HG03066 (cell line): ENCODE data around the gene TBC1D10A.
"Not testable (repeated sequence)": the region's sequence is repeated elsewhere in the genome, so short reads cannot be mapped to it uniquely, and the experiment has no call there.

Experiments used
- ATAC-seq: cut with Tn5 transposase; IDR thresholded peaks from one replicate; pipeline ENCODE4 v1.9.1; 2021; ENCODE audit warnings: low read depth; ENCODE audit not compliant: unreplicated experiment

Gene TBC1D10A

GRCh38 chr22:30348404-30348803, 21.7 kb upstream of the TBC1D10A start:
- no peak for ATAC-seq

DNA sequence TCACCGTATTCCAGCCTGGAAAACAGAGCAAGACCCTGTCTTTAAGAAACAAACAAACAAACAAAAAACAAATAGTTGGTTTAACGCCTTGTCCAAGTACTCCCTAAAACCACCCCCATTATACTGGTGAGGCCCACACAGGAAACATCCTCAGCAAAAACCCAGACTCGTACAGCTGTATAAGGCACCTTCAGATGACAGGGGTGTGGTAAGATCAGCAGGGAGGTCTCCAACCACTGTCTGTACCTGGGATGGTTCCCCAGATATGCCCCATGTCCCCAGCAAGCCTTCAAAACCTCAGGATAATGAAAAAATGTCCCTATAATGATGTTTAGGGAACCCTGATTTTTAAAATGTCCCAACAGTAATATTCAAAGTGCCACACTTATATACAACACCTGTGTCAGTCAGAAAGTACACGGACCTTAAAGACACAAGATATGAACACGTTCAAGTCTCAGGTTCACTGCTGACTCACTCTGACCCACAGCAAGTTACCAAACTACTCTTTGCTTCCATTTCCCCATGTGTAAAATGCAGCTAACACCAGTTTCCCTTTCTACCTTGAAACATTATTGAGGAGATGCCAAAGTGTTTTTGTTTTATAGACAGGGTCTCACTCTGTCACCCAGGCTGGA, 20.6 kb upstream of the TBC1D10A start:
- ATAC-seq: no peak

GRCh38 chr22:30344447-30345200, 17.9 kb upstream of the TBC1D10A start:
- no peak for ATAC-seq

DNA sequence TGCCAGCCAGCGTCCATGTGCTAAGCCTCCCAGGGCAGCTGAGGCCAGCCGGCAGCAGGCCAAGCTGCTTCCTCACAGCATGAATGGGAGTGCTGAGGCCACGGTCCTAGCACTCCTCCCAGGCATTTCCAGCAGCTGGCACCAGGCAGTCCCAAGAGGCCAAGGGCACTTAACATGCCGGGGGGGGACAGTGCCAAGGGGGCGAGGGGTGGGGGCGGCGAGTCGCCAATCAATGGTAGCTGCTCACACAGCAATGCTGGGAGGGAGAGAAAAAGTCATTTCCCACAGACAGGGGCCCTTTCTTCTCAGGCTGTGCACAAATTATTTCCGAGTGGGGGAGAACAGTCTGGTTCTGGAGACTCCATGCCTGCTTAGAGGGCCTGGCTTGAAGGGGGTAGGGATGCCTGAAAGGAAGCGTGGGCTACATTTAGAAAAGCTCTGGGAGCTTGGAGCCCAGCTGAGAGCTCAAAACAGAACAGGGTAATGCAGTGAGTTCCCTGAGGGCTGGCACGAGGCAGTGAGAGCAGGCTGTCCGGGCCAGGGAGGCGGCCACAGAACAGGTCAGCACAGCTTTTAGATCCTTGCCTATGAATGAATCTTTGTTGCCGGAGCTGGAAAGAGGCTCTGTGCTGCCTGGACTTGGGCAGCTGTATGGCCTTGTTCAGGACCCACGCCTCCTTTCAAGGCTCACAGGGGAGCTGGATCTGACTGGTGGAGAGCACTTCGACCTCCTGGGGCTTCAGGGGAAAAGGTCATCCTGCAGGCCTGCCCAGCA, 14.4 kb upstream of the TBC1D10A start:
- no peak for ATAC-seq

DNA sequence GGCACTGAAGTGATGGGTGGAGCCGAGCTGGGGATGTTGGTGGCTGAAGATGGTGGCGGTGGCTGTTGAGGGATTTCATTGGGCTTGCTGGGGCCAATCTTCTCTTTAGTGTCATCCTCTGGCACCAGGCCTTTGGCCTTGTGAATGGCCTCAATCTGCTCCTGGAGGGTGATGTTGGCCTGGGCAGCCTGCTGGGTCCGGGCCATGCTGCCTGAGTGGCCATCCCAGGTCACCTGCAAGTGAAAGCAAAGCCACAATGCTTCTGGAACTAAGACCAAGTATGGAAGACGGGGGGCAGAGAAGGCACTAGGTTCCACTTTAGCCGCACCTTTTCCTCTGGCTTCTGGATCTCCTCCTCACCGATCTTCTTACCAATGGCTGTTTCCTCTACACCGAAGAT, 12.1 kb upstream of the TBC1D10A start:
- ATAC-seq: no peak

DNA sequence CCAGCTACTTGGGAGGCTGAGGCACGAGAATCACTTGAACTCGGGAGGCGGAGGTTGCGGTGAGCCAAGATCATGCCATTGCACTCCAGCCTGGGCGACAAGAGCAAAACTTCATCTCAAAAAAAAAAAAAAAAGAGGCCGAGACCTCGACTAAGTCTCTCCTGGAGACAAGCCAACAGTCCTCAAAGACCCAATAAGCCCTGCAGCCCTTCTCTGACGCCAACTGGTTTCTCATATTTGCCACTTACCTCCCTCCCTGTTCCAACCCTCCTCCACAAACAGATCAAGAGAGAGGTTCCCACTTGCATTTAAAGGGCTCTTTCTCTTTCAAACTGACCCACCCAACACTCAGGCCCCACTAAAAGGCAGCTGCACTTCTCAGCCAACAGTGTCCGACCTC, 11.6 kb upstream of the TBC1D10A start:
- not testable (repeated sequence) for ATAC-seq

GRCh38 chr22:30337461-30337778, 10.7 kb upstream of the TBC1D10A start:
- no peak for ATAC-seq

DNA sequence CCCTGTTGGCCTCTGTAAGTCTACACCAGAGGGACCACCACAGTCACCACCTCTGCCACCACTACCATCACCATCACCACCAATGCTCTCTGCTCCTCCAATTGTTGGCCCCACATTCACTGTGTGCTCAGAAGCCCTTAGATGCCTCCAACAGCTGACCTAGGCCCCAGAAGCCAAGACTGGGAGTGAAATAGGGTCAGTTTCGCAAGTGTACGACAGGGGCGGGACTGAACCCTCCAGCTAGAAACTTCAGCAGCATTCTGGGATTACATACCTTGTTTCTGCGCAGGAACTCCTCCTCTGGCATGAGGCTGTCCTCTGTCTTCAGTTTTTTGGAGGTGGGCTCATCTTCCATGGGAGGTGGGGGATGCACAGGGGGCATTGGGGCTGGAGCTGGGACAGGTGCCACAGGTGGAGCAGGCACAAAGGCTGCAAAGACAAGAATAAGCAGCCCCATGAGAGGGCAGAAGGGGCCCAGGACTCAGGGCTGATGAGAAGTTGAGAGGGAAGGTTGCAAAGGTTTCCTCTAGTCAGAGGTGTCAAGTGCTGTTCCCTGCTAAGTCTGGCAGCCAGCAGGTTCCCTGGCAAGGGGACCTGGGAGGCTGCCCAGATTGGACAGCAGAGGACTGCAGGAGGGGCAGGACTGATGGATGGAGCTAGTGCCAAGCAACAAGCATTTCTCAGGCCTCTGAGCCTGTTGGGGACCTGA, 10.2 kb upstream of the TBC1D10A start:
- no peak for ATAC-seq

- ATAC-seq: no peak
Observed at GRCh38 chr22:30335236-30335635, 8.5 kb upstream of the TBC1D10A start.

DNA sequence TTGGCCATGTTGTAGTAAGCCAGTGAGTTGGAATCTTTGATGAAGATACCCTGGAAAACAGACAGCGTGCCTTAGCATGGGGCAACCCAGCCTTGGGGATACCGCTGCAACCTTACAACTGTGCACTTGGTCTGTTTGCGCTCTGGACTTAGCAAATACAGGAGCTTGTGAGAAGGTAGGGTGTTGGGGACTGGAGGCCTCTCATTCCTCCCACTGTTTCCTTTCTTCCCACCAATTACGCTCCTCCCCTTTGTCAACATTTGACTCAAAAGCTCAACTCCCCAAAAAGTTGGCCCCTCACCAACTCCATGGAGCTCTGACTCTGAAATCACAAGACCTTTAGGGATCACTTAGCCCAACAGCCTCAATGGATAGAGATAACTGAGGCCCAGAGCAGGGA, 7.9 kb upstream of the TBC1D10A start:
- no peak for ATAC-seq

DNA sequence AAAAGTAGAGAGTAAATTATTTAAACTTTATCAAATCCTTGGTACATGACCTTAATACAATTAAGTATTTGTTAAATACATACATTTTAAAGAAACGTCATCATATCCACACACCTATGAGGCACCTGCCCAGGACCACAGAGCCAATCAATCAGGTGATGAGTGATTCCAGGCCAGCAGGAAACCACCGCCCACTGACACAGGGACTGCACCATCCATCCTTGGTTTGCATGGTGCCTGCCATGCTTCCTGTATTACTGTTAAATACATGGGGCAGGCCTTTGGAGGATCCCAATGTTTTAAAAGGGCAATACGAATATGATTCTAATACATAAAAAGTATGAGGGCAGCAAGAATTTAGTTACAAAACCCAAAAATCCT, 7.0 kb upstream of the TBC1D10A start:
- no peak for ATAC-seq

- ATAC-seq: no peak
Observed at GRCh38 chr22:30332994-30333706, 6.4 kb upstream of the TBC1D10A start.

DNA sequence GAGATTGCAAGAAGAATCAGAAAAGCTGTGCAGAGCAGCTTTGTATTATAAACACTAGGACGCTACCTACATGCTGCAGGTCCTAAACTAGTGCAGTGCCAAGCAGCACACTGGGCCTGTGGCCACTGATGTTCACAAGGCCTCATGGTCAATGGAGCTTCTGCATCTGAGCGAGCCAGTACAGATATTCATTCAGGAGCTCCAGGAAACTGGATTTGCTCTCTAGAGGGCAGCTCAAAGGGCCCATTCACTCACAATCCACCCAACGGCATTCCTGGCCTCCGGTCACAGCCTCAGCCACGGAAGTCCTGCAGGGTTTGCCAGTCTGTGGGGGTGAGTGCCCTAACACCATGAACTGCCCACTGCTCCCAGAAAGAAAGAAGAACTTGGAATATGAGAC, 5.8 kb upstream of the TBC1D10A start:
- ATAC-seq: no peak

DNA sequence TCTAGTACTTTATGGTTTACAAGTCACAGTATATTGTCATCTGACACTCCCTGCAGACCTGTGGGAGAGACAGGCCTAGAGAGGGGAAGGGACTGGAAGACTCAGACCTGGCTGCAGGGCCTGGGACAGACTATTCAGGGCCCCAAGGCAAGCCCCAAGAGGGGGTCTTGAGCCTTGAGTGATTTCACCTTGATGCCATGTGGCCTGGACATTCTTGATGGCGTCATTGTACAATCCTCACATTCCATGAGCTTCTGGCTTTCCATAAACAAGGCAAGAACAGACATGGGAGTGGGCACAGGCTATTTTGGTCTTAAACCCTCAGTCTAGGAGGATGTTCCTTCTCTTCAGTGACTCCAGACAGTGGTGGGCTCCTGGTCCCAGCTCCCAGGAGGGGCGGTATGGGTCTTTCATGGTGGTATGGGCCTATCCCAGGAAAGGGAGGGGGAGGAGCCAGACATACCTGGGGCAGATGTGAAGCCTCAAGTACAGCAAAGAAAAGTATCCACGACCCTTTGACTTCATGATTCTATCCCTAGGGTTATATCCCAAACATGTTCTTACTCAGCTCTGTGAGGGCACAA, 1.8 kb upstream of the TBC1D10A start:
- no peak for ATAC-seq

- ATAC-seq: no peak
Observed at GRCh38 chr22:30327864-30328345, 1.2 kb upstream of the TBC1D10A start.

DNA sequence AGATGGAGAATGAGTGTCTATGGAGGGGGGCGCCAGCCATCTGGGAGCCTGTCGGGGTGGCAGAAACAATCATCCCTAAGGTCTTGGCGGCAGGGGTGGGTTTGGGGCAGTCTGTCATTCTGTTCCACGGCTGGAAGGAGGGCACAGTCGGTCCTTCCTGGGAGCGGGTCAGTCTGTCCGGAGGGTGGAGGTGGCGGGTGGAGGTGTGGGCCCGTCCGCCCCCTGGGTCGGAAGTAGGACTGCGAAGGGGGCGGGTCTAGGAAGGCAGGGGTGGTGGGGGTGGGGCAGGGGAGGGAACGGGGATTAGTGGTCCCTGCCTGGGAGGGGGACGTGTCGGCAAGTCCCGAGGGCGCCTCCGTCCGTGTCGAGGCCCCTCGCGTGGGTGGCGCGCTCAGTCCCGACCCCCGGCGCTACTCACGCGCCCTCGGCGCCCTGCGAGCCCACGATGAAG, 461 bp downstream of the TBC1D10A start:
- ATAC-seq: no peak

GRCh38 chr22:30325724-30326254, 952 bp downstream of the TBC1D10A start:
- ATAC-seq: no peak

GRCh38 chr22:30325065-30325720, 1.5 kb downstream of the TBC1D10A start:
- ATAC-seq: no peak
